Measurements from ENCODE around the gene NKX3-2. TPM values are rescaled to one million over a fixed set of nuclear protein-coding genes. Genes with fewer than 3 reads are reported as not detected.
A peak's percentile ranks its signal among the peaks of the same experiment; 100 is the strongest.

Gene NKX3-2
- total and polyA plus RNA-seq, 2 of the 4 experiments (the other 2 are of a cell fraction): 0.05 TPM; not detected in 1

- BruUV-seq (replicated peaks): no TSS peak
- H3K4me2 ChIP-seq (ENCODE audit: low read depth, low read length): no peak overlapping the region
- no peak overlapping the region for H2AK5ac ChIP-seq (ENCODE audit: low read depth, low read length)
- no peak overlapping the region for H3K27ac ChIP-seq (ENCODE audit: insufficient read depth, low read length)
- H3K4ac ChIP-seq (ENCODE audit: low read depth, low read length): no peak overlapping the region
- H2BK20ac ChIP-seq (ENCODE audit: low read depth, low read length): no peak overlapping the region
- H3K9ac ChIP-seq (ENCODE audit: low read depth, low read length): no peak overlapping the region
- H2AK9ac ChIP-seq (replicated peaks; ENCODE audit: low read depth, low read length, poor library complexity): peak overlapping the region; percentile 60
- H3K36me3 ChIP-seq (ENCODE audit: control insufficient read depth, insufficient read depth, low read length): no peaks in the 10 kb centered on the region
- no peak overlapping the region for H3K14ac ChIP-seq (replicated peaks; ENCODE audit: low read depth, low read length)
- H3K23ac ChIP-seq (ENCODE audit: low read depth, low read length): no peak overlapping the region
- no peak overlapping the region for H4K91ac ChIP-seq (ENCODE audit: insufficient read depth, low read depth, low read length)
- no peak overlapping the region for H4K5ac ChIP-seq (ENCODE audit: low read depth, low read length)
- dilution Hi-C loops (cut with HindIII; ENCODE audit: low sequenced_read_pairs, unreplicated experiment) (no loop called here), in situ Hi-C loops (cut with MboI; ENCODE audit: low sequenced_read_pairs) (no loop called here), intact Hi-C loops (cut with micrococcal nuclease) (no loop called here)
- peaks cover 73% of the 10 kb centered on the region for H3K27me3 ChIP-seq (ENCODE audit: control insufficient read depth, insufficient read depth, low read length)
- H3K4me1 ChIP-seq (ENCODE audit: control insufficient read depth, insufficient read depth, low read length): no peaks in the 10 kb centered on the region
- no peak overlapping the region for H4K8ac ChIP-seq (ENCODE audit: low read depth in 2 of 2, low read length in 2 of 2)
- H3K9me1 ChIP-seq (ENCODE audit: insufficient read depth, low read length): no peaks in the 10 kb centered on the region
- H2AFZ ChIP-seq (replicated peaks; ENCODE audit: low read length, poor library complexity): peak overlapping the region; percentile 5
- peaks cover 17% of the 10 kb centered on the region for H3K9me3 ChIP-seq (ENCODE audit: control insufficient read depth, insufficient read depth, low read length)
- DNase-seq: no peak
- H2BK15ac ChIP-seq (ENCODE audit: low read depth, low read length): no peak overlapping the region
- H3K4me3 ChIP-seq (ENCODE audit: insufficient read depth, low read depth, low read length): no peak overlapping the region
- H3K79me1 ChIP-seq (ENCODE audit: low read depth in 1 of 2, low read length in 2 of 2): no peaks in the 10 kb centered on the region
- H2BK120ac ChIP-seq (ENCODE audit: low read depth, low read length): no peak overlapping the region
- ChIA-PET CTCF (no interaction called here), POLR2A (ENCODE audit: unreplicated experiment) (no interaction called here)
- H3K18ac ChIP-seq (ENCODE audit: low read depth, low read length): no peak overlapping the region
- no peak overlapping the region for H2BK5ac ChIP-seq (ENCODE audit: low read depth, low read length, poor library complexity, severe bottlenecking)
- 19% methylated on average over 16 of the region's 59 CpGs; no CpG with 5 or more reads in 1 of the 2 experiments for WGBS, 2 experiments (ENCODE audit: extremely low coverage in 2 of 2, insufficient read length in 1 of 2)
- no peak overlapping the region for H3K56ac ChIP-seq (ENCODE audit: extremely low read depth, insufficient read depth, low read length)
- H4K20me1 ChIP-seq (ENCODE audit: insufficient read depth, low read length): no peaks in the 10 kb centered on the region
- ATAC-seq (ENCODE audit: low read depth): no peak
- TF ChIP-seq FOS (IDR thresholded peaks at IDR 0.05; ENCODE audit: low read depth, low read length) (no peak), CHD1 (IDR thresholded peaks at IDR 0.05; ENCODE audit: low read depth, low read length) (no peak), MAFK (IDR thresholded peaks at IDR 0.05; ENCODE audit: low read depth, low read length) (no peak), NFE2L2 (IDR thresholded peaks at IDR 0.05; ENCODE audit: low read depth, low read length) (no peak), RCOR1 (IDR thresholded peaks at IDR 0.05; ENCODE audit: insufficient replicate concordance, low read length) (no peak), BHLHE40 (IDR thresholded peaks at IDR 0.05; ENCODE audit: low read depth, low read length) (no peak), RAD21 (IDR thresholded peaks at IDR 0.05; ENCODE audit: low read length) (no peak), SMC3 (IDR thresholded peaks at IDR 0.05; ENCODE audit: low read depth, low read length) (no peak), POLR2A (IDR thresholded peaks at IDR 0.05; ENCODE audit: low read depth, low read length) (no peak), MXI1 (IDR thresholded peaks at IDR 0.05; ENCODE audit: borderline replicate concordance, low read depth, low read length) (no peak), MAZ (IDR thresholded peaks at IDR 0.05; ENCODE audit: borderline replicate concordance, low read depth, low read length) (no peak), RFX5 (IDR thresholded peaks at IDR 0.05; ENCODE audit: low read depth, low read length) (no peak)
- TF ChIP-seq, protein P1, sequence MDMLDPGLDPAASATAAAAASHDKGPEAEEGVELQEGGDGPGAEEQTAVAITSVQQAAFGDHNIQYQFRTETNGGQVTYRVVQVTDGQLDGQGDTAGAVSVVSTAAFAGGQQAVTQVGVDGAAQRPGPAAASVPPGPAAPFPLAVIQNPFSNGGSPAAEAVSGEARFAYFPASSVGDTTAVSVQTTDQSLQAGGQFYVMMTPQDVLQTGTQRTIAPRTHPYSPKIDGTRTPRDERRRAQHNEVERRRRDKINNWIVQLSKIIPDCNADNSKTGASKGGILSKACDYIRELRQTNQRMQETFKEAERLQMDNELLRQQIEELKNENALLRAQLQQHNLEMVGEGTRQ (IDR thresholded peaks at IDR 0.05; ENCODE audit: low read depth, low read length): no peak
- TF ChIP-seq, protein P2, sequence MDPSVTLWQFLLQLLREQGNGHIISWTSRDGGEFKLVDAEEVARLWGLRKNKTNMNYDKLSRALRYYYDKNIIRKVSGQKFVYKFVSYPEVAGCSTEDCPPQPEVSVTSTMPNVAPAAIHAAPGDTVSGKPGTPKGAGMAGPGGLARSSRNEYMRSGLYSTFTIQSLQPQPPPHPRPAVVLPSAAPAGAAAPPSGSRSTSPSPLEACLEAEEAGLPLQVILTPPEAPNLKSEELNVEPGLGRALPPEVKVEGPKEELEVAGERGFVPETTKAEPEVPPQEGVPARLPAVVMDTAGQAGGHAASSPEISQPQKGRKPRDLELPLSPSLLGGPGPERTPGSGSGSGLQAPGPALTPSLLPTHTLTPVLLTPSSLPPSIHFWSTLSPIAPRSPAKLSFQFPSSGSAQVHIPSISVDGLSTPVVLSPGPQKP (IDR thresholded peaks at IDR 0.05; ENCODE audit: borderline replicate concordance, low read depth, low read length): no peak
- TF ChIP-seq, protein P3, sequence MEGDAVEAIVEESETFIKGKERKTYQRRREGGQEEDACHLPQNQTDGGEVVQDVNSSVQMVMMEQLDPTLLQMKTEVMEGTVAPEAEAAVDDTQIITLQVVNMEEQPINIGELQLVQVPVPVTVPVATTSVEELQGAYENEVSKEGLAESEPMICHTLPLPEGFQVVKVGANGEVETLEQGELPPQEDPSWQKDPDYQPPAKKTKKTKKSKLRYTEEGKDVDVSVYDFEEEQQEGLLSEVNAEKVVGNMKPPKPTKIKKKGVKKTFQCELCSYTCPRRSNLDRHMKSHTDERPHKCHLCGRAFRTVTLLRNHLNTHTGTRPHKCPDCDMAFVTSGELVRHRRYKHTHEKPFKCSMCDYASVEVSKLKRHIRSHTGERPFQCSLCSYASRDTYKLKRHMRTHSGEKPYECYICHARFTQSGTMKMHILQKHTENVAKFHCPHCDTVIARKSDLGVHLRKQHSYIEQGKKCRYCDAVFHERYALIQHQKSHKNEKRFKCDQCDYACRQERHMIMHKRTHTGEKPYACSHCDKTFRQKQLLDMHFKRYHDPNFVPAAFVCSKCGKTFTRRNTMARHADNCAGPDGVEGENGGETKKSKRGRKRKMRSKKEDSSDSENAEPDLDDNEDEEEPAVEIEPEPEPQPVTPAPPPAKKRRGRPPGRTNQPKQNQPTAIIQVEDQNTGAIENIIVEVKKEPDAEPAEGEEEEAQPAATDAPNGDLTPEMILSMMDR (conservative IDR thresholded peaks at IDR 0.05; ENCODE audit: low read depth, low read length): no peak
Measured at GRCh38 chr4:13523591-13524503, 20.5 kb downstream of the NKX3-2 start.
